KMS-11 (cell line): ENCODE results near the gene CES4A.
"Not testable (repeated sequence)": the region's sequence is repeated elsewhere in the genome, so short reads cannot be mapped to it uniquely, and the experiment has no call there.

Experiments
- H2AFZ ChIP-seq: fragments of 200-600 bp; sonication (generic); 2 replicates; pipeline ENCODE4 v1.6.1; 2016; ENCODE audit warnings: antibody characterized with exemption, mixed run types, low read depth
- H3K27ac ChIP-seq: fragments of 200-600 bp; sonication (generic); 2 replicates; pipeline ENCODE4 v1.6.1; 2016; ENCODE audit warnings: mild to moderate bottlenecking, mixed run types
- H3K27me3 ChIP-seq: fragments of 200-600 bp; sonication (generic); 2 replicates; pipeline ENCODE4 v1.6.1; 2017; ENCODE audit warnings: mild to moderate bottlenecking, low read depth, mixed run types, moderate library complexity; ENCODE audit not compliant: insufficient read depth
- H3K36me3 ChIP-seq: fragments of 200-600 bp; sonication (generic); 2 replicates; pipeline ENCODE4 v1.6.1; 2017; ENCODE audit warnings: mild to moderate bottlenecking, mixed run types; ENCODE audit not compliant: insufficient read depth
- H3K4me1 ChIP-seq: fragments of 200-600 bp; sonication (generic); 2 replicates; pipeline ENCODE4 v1.6.1; 2016; ENCODE audit warnings: mild to moderate bottlenecking, low read depth, mixed run types; ENCODE audit not compliant: poor library complexity, severe bottlenecking
- H3K4me2 ChIP-seq: fragments of 200-600 bp; sonication (generic); 2 replicates; pipeline ENCODE4 v1.7.0; 2016; ENCODE audit warnings: mild to moderate bottlenecking, mixed run types
- H3K4me3 ChIP-seq: fragments of 200-600 bp; sonication (generic); IDR thresholded peaks from 2 replicates; pipeline ENCODE4 v1.6.1; 2017; ENCODE audit warnings: low read depth, low read length, mixed read lengths; ENCODE audit not compliant: insufficient read depth
- H3K79me2 ChIP-seq: fragments of 200-600 bp; sonication (generic); 2 replicates; pipeline ENCODE4 v1.6.1; 2016; ENCODE audit warnings: low read depth, mixed run types; ENCODE audit not compliant: insufficient read depth
- H3K9ac ChIP-seq: fragments of 200-600 bp; sonication (generic); 2 replicates; pipeline ENCODE4 v1.6.1; 2016; ENCODE audit warnings: mild to moderate bottlenecking, mixed run types
- H4K20me1 ChIP-seq: fragments of 200-600 bp; sonication (generic); 2 replicates; pipeline ENCODE4 v1.6.1; 2016; ENCODE audit warnings: mild to moderate bottlenecking, mixed run types; ENCODE audit not compliant: insufficient read depth
- TF ChIP-seq, protein P1 (sequence below): fragments of 200-600 bp; sonication (generic); conservative IDR thresholded peaks from 2 replicates; pipeline ENCODE4 v1.6.1; 2017; ENCODE audit warnings: low read depth, mild to moderate bottlenecking, antibody characterized with exemption, low read length, moderate library complexity, mixed read lengths

The CES4A gene

GRCh38 chr16:66973716-66974115 is 14.7 kb upstream of the CES4A start:
- no peaks in the 10 kb centered on the region for H4K20me1 ChIP-seq
- no peak overlapping the region for H2AFZ ChIP-seq
- TF ChIP-seq, protein P1, sequence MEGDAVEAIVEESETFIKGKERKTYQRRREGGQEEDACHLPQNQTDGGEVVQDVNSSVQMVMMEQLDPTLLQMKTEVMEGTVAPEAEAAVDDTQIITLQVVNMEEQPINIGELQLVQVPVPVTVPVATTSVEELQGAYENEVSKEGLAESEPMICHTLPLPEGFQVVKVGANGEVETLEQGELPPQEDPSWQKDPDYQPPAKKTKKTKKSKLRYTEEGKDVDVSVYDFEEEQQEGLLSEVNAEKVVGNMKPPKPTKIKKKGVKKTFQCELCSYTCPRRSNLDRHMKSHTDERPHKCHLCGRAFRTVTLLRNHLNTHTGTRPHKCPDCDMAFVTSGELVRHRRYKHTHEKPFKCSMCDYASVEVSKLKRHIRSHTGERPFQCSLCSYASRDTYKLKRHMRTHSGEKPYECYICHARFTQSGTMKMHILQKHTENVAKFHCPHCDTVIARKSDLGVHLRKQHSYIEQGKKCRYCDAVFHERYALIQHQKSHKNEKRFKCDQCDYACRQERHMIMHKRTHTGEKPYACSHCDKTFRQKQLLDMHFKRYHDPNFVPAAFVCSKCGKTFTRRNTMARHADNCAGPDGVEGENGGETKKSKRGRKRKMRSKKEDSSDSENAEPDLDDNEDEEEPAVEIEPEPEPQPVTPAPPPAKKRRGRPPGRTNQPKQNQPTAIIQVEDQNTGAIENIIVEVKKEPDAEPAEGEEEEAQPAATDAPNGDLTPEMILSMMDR: no peak
- 0 out of 2 replicates have a peak, but pooled peaks cover 2% of the 10 kb centered on the region for H3K27me3 ChIP-seq
- no peak overlapping the region for H3K4me2 ChIP-seq
- no peak overlapping the region for H3K9ac ChIP-seq
- no peaks in the 10 kb centered on the region for H3K36me3 ChIP-seq
- H3K4me3 ChIP-seq: no peak overlapping the region
- no peak overlapping the region for H3K27ac ChIP-seq
- H3K4me1 ChIP-seq: peaks cover 10% of the 10 kb centered on the region
- H3K79me2 ChIP-seq: no peaks in the 10 kb centered on the region

GRCh38 chr16:66974156-66974931 is 14.0 kb upstream of the CES4A start:
- H3K27ac ChIP-seq, H3K79me2 ChIP-seq, H3K4me2 ChIP-seq, H3K4me3 ChIP-seq, H2AFZ ChIP-seq, H3K27me3 ChIP-seq, H3K9ac ChIP-seq, H3K36me3 ChIP-seq, H4K20me1 ChIP-seq, H3K4me1 ChIP-seq: not testable (repeated sequence)

DNA sequence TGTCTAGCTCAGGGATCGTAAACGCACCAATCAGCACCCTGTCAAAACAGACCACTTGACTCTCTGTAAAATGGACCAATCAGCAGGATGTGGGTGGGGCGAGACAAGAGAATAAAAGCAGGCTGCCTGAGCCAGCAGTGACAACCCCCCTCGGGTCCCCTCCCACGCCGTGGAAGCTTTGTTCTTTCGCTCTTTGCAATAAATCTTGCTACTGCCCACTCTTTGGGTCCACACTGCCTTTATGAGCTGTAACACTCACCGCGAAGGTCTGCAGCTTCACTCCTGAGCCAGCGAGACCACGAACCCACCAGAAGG is 13.5 kb upstream of the CES4A start:
- H2AFZ ChIP-seq, H3K27me3 ChIP-seq, H3K79me2 ChIP-seq, H4K20me1 ChIP-seq, H3K36me3 ChIP-seq, H3K9ac ChIP-seq, H3K4me1 ChIP-seq, H3K4me3 ChIP-seq, H3K4me2 ChIP-seq, H3K27ac ChIP-seq: not testable (repeated sequence)

- no peak overlapping the region for H2AFZ ChIP-seq
- no peaks in the 10 kb centered on the region for H4K20me1 ChIP-seq
- TF ChIP-seq, protein P1: no peak
- no peak overlapping the region for H3K27ac ChIP-seq
- H3K4me1 ChIP-seq: peaks cover 10% of the 10 kb centered on the region
- H3K79me2 ChIP-seq: no peaks in the 10 kb centered on the region
- 0 out of 2 replicates have a peak, but pooled peaks cover 2% of the 10 kb centered on the region for H3K27me3 ChIP-seq
- no peak overlapping the region; the same call in 1 of the 2 replicates for H3K4me2 ChIP-seq
- H3K9ac ChIP-seq: no peak overlapping the region
- no peak overlapping the region for H3K4me3 ChIP-seq
- H3K36me3 ChIP-seq: no peaks in the 10 kb centered on the region
These were observed 13.0 kb upstream of the CES4A start for GRCh38 chr16:66975302-66975893.

DNA sequence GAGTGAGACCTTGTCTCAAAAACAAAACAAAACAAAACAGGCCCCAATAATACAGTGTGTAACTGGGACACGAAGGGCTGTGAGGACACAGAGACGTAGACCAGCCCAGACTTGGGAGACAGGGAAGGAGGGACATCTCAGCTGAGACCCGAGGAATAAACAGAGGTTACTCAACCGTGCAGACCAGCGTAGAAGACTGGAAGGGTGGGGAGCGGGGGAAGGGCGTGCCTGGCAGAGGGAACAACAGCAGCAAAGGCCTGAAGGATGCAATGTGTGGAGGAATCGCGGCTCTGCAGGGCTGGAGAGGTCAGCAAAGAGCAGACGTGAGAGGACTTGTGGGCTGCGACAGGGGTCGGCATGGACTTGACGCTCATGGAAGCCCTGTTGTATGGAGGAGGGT is 11.6 kb upstream of the CES4A start:
- Histone ChIP-seq H3K4me2 (no peak overlapping the region), H2AFZ (no peak overlapping the region)

More for the DNA sequence above, 11.6 kb upstream of the CES4A start:
- Histone ChIP-seq H3K79me2 (no peaks in the 10 kb centered on the region), H3K4me1 (peaks cover 10% of the 10 kb centered on the region), H3K4me3 (no peak overlapping the region), H3K27me3 (0 out of 2 replicates have a peak, but pooled peaks cover 2% of the 10 kb centered on the region), H3K36me3 (no peaks in the 10 kb centered on the region), H3K27ac (no peak overlapping the region), H4K20me1 (no peaks in the 10 kb centered on the region), H3K9ac (no peak overlapping the region)
- TF ChIP-seq, protein P1: no peak
